Endometrial microvascular endothelial cells (primary cell): ENCODE data around the gene CORO1A. TPM values are rescaled to one million over a fixed set of nuclear protein-coding genes. Genes with fewer than 3 reads are reported as not detected.
"Not testable (repeated sequence)": the region's sequence is repeated elsewhere in the genome, so short reads cannot be mapped to it uniquely, and the experiment has no call there.

Experiments
- in situ Hi-C: cut with HindIII; loops from 2 replicates; pipeline ENCODE4 v1.10.0; 2017; ENCODE audit warnings: low sequenced_read_pairs, low pct_unique_long_range_greater_than_20kb; ENCODE audit errors: inconsistent ontology term
- total RNA-seq: library from RNA; depleted of rRNA; stranded (reverse); fragments of >200 nt; gene quantifications from one replicate; pipeline ENCODE4 v1.2.3, GENCODE V29; 2015; ENCODE audit errors: inconsistent ontology term

The CORO1A gene
- total RNA-seq, 1 donor from 2014 or later = 2.5 TPM

DNA sequence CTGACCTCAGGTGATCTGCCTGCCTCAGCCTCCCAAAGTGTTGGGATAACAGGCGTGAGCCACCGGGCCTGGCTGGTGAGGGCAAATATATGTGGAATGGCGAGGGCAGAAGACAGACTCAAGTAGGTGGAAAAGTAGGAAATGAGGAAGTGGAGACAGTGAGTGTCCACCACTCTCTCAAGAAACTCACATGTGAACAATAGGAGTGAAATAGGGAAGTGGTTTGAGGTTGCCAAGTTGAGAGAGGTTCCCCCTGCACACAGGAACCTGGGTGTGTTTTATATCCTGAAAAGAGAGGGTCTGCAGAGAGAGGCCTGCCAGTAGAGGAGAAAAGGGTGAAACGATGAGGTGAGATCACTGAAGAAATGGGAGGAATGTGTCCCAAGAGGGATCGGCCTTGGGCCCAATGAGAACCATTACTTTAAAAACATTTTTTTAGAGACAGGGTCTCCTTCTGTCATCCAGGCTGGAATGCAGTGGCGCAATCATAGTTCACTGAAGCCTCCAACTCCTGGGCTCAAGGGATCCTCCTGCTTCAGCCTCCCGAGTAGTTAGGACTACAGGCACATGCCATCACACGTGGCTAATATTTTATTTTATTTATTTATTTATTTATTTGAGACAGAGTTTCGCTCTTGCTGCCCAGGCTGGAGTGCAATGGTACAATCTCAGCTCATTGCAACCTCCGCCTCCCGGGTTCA, 17.1 kb upstream of the CORO1A start:
- in situ Hi-C loops = no loop called here

DNA sequence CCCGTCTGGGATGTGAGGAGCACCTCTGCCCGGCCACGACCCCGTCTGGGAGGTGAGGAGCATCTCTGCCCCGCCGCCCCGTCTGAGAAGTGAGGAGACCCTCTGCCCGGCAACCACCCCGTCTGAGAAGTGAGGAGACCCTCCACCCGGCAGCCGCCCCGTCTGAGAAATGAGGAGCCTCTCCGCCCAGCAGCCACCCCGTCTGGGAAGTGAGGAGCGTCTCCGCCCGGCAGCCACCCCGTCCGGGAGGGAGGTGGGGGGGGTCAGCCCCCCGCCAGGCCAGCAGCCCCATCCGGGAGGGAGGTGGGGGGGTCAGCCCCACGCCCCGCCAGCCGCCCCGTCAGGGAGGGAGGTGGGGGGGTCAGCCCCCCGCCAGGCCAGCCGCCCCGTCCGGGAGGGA, 14.7 kb upstream of the CORO1A start:
- in situ Hi-C loops = not testable (repeated sequence)

DNA sequence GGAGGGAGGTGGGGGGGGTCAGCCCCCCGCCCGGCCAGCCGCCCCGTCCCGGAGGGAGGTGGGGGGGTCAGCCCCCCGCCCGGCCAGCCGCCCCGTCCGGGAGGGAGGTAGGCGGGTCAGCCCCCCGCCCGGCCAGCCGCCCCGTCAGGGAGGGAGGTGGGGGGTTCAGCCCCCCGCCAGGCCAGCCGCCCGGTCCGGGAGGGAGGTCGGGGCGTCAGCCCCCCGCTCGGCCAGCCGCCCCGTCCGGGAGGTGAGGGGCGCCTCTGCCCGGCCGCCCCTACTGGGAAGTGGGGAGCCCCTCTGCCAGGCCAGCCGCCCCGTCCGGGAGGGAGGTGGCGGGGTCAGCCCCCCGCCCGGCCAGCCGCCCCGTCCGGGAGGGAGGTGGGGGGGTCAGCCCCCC, 14.0 kb upstream of the CORO1A start:
- in situ Hi-C loops = not testable (repeated sequence)

DNA sequence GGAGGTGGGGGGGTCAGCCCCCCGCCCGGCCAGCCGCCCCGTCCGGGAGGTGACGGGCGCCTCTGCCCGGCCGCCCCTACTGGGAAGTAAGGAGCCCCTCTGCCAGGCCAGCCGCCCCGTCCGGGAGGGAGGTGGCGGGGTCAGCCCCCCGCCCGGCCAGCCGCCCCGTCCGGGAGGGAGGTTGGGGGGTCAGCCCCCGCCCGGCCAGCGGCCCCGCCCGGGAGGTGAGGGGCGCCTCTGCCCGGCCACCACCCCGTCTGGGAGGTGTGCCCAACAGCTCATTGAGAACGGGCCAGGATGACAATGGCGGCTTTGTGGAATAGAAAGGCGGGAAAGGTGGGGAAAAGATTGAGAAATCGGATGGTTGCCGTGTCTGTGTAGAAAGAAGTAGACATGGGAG, 13.3 kb upstream of the CORO1A start:
- in situ Hi-C loops = not testable (repeated sequence)

DNA sequence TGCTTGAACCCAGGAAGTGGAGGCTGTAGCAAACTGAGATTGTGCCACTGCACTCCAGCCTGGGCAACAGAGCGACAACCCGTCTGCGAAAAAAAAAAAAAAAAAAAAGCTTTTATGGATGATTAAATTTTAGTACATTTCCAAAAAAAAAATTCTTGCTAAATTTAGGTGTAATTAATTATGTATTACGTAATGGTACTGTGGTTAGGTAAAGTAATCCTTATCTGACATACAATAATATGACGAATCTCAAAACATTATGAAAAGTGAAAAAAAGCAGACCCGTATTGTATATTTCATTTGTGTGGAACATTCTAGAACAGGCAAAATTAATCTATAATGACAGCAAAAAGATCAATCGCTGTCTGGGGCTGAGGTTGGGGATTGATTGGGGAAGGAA, 10.3 kb upstream of the CORO1A start:
- in situ Hi-C loops = no loop called here

DNA sequence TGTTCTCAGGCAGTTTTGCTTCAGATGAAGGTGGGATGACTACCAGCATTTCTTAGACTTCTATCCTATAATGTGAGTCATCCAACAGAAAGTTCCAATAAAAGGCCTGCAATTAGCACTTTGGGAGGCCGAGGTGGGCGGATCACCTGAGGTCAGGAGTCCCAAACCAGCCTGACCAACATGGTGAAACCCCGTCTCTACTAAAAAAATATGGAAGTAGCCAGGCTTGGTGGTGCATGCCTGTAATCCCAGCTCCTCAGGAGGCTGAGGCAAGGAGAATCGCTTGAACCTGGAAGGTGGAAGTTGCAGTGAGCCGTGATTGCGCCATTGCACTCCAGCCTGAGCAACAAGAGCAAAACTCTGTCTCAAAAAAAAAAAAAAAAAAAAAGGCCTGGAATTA, 6.5 kb upstream of the CORO1A start:
- in situ Hi-C loops = not testable (repeated sequence)

DNA sequence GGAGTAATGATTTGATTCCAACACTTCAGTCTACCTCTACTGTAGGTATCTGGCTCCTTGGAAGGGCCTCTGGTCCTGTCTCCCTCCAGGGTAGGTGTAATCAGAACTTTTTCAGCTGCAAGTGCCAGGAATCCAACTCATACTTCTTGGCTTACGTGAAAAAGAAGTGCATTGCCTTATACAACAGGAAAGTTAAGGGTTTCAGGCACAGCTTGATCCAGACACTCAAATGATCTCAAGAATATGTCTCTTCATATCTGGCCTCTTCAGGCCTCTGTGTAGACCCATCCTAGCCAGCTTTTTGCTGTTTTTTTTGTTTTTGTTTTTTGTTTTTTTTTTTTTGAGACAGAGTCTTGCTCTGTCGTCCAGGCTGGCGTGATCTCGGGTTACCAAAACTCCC, 4.2 kb upstream of the CORO1A start:
- in situ Hi-C loops = no loop called here

DNA sequence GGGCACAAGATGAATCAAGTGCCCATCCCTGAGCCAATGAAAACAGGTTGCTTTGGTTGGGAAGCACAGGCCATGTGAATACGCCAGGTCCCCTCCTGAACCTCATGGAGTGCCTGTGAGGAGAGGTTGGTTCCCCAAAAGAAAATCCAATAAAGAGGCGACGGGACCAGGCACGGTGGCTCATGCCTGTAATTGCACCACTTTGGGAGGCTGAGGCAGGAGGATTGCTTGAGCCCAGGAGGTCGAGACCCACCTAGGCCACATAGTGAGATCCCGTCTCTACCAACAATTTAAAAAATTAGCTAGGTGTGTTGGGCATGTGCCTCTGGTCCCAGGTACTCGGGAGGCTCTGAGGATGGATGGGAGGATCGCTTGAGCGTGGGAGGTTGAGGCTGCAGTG, 3.5 kb upstream of the CORO1A start:
- in situ Hi-C loops = no loop called here

DNA sequence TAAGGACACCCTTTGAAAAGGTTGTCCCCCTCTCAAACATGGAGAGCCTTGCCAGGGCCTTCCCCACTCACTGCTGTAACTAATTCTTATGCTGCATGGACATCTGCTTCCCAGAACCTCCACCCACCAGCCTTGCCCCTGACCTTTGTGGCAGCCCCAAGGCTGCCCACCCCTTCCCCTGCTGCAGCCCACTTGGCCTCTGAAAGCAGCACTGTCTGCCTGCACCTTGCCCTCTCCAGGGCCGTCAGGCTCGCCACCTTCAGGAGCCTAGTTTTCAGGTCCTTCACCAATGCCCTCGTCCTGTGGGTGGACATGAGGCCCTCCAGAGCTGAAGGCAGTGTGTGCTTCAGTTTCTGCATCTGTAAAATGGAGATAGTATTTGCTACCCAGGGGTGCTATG, 2.7 kb upstream of the CORO1A start:
- in situ Hi-C loops = no loop called here

DNA sequence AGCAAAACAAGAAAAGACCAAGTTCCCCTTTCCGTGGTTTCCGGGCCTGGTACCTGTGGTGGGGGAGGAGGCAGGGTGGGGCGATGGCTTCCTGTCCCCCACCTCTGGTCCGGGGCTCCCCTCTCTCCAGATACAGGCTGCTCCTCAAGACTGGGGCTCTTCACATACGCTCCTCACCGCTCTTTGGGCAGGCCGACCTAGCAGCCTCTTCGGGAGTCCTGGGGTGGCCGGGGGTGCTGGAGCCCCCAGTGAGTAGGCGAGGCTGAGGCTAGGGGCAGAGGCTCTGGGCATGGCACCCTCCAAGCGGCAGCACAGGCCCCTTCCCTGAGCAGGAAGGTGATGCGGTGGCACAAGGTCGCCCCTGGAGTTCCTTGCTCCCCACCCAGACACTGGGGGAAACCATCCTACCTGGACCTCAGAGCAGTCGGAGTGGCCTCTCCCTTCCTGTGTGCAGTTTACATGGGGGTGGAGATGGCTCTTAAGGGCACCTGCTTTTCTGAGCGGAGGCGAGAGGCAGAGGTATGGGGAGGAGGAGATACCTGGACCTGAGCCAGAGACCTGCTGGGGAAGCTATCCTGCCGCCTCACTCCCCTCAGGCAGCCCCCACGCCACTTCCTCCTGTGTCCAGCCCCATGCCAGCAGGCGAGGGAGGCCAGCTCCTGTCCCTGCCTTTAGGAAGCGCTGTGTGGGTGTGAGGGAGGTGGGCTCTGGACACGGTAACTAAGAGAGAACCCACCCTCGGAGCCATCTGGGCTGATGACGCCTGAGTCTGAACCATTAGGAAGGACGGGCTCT, 891 bp downstream of the CORO1A start:
- in situ Hi-C loops = no loop called here

DNA sequence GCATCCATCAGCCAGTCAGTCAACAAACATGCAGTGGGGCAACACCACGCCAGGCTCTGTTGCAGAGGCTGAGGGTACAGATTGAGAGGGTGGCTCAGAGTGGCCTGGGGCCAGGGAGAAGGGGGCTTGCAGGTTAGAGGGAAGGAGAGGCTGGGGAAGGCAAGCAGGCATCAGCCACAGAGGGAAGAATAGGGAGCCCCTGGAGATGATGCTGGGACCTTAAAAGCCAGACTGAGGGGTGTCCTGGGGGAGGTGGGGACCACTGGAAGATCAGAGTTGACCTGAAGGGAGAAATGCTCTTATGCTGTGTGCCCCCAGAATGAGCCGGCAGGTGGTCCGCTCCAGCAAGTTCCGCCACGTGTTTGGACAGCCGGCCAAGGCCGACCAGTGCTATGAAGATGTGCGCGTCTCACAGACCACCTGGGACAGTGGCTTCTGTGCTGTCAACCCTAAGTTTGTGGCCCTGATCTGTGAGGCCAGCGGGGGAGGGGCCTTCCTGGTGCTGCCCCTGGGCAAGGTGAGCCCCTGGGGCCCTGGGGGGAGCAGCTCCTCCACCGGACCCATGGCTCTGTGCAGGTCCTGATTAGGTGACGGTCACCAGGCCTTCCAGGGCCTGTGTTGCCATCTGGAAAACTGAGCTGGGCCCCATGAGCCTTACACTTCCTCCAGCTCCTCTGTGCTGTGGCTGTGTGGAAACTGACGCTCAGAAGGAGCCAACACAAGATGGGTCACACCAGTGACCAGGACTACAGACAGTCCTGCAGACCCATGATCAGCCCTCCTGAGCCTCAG, 1.7 kb downstream of the CORO1A start:
- in situ Hi-C loops = no loop called here

DNA sequence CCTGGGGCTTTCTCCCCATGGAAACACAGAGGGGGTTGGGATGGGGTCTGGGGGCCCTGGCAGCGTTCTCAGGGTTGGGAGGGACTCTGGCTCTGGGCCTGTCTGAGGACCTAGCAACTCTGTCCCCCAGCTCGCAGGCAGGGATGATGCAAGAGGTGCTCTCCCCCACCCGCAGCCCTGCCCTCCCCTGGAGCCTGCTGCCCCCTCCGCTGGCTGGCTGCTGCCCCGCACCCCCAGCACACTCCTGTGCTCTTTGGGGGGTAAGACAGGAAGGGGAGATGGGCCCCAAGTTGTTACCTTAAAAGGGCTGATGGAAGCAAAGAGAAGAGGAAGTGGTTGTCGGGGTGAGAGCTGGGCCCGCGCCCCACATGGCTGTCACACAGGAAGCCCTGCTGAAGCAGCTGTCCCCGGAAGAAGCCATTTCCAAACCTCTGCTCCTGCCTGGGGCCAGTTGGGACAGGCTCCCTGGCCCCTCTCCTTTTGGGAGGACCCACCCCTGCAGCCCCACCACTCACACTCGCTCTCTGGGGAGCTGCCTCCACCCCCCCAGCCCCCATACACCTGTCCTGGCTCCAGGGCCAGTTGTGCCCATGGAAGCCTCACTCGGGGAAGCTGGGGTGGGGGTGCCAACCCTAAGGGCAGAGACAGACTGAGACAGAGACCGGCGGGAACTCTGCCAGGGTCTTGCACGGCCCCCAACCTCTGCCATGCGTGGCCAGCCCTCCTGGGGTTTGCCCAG, 2.5 kb downstream of the CORO1A start:
- in situ Hi-C loops = no loop called here

DNA sequence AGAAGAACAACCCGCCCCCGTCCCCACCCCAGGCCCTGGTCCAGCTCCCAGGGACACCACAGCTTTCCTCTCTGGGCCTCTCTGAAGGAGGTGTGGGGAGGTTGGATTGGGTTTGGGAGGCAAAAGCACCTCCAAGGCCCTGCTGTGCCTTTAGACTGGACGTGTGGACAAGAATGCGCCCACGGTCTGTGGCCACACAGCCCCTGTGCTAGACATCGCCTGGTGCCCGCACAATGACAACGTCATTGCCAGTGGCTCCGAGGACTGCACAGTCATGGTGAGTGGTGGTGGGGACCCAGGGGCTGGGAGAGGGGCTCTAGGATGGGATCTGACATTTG, 3.0 kb downstream of the CORO1A start:
- in situ Hi-C loops = no loop called here

DNA sequence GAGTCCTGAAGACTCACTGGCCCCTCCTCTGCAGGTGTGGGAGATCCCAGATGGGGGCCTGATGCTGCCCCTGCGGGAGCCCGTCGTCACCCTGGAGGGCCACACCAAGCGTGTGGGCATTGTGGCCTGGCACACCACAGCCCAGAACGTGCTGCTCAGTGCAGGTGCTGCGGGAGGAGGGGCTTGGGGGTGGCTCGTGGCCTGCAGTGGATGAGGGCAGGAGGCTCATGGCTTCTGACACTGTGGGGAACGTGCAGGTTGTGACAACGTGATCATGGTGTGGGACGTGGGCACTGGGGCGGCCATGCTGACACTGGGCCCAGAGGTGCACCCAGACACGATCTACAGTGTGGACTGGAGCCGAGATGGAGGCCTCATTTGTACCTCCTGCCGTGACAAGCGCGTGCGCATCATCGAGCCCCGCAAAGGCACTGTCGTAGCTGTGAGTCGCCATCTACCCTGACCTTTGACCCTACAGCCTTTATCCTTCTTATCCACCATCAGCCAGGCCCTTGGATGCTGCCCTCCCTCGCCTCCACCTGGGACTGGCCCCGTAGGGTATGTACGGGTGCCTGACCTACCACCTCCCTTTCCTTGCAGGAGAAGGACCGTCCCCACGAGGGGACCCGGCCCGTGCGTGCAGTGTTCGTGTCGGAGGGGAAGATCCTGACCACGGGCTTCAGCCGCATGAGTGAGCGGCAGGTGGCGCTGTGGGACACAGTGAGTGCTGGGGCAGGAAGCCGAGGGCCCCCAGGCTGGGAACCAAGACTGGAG, 3.6 kb downstream of the CORO1A start:
- in situ Hi-C loops = no loop called here

DNA sequence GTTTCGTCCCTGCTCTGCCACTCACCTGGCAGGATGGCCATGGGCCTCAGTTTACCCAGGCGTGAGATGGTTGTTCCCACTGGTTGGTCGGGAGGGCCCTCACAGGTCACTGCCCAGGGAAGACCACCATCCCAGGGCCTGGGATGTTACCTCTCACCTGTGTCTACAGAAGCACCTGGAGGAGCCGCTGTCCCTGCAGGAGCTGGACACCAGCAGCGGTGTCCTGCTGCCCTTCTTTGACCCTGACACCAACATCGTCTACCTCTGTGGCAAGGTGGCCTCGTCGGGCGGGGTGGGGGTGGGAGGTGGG, 4.1 kb downstream of the CORO1A start:
- in situ Hi-C loops = no loop called here

DNA sequence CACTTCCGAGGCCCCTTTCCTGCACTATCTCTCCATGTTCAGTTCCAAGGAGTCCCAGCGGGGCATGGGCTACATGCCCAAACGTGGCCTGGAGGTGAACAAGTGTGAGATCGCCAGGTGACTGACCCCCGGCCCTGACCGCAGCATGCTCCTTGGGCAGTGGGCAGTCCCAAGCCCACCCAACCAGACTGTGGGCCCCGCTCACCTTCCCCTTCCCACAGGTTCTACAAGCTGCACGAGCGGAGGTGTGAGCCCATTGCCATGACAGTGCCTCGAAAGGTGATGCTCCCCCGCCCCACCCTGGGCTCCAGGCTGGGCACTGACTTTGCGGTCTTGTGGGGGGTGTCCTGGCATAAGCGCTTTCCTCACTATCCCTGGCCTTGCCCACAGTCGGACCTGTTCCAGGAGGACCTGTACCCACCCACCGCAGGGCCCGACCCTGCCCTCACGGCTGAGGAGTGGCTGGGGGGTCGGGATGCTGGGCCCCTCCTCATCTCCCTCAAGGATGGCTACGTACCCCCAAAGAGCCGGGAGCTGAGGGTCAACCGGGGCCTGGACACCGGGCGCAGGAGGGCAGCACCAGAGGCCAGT, 4.7 kb downstream of the CORO1A start:
- in situ Hi-C loops = no loop called here

DNA sequence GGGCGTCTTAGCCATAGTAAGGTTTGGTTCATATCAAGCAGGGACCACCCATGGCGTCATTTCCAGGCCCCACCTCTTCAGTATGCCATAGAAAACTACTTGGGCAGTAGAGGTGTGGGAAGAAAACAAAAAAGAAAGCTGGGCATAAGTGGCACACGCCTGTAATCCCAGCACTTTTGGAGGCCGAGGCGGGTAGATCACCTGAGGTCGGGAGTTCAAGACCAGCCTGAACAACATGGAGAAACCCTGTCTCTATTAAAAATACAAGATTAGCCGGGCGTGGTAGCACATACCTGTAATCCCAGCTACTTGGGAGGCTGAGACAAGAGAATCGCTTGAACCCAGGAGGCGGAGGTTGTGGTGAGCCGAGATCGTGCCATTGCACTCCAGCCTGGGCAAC, 7.8 kb downstream of the CORO1A start:
- in situ Hi-C loops = not testable (repeated sequence)

DNA sequence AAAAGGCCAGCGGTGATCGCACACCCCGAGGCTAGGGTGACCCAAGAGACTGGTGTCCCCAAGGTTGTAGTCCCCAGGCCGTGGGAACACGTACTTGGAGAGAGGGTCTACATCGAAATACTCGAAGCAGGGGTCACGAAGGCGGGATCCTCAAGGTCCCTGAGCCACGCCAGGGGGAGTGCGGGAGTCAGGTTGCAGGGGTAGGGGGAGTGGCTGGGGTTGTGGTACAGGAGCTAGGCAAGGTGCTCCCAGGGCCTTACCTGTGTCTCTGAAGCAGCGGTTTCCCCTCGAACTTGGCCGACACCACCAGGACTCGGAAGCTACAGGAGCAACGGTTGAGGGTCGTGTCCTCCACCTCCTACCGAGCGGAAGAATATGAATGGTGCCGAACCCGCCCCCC, 9.7 kb downstream of the CORO1A start:
- in situ Hi-C loops = not testable (repeated sequence)
